A549 (cell line): ENCODE measurements around the gene SLC35A1. TPM values are rescaled to one million over a fixed set of nuclear protein-coding genes. Genes with fewer than 3 reads are reported as not detected.

Experiments
- ATAC-seq, 2 experiments: fragments of 200-7000 bp in 1 of 2; fragments of >200 bp in 1 of 2; cut with Nextera tagmentation in 1 of 2; cut with Tn5 transposase in 1 of 2; 3 replicates each; pipeline versions ENCODE4 v1.8.0 to v1.9.1; 2018 to 2020; ENCODE audit warnings: mild to moderate bottlenecking in 1 of 2, moderate library complexity in 1 of 2
- CTCF ChIA-PET: fragments of 300-600 bp; sonication (Branson Sonifier 250); formaldehyde crosslinking; extraction: SDS; loops from one replicate; lab custom pipeline; 2021; ENCODE audit warnings: antibody characterized with exemption, inconsistent platforms; lab: Yijun Ruan, JAX
- POLR2A ChIA-PET: fragments of 350-600 bp; formaldehyde crosslinking; extraction: SDS; loops from one replicate; lab custom pipeline; 2021; ENCODE audit warnings: antibody characterized with exemption, inconsistent platforms; lab: Yijun Ruan, JAX
- DNase-seq, 2 experiments: peaks; one replicate each; pipeline versions ENCODE4 v3.0.0 to v3.0.0-alpha.2; 2011 to 2016; ENCODE audit warnings: low read depth in 1 of 2, low spot score in 1 of 2
- FAIRE-seq: peaks from 2 replicates; lab custom pipeline; 2011; peaks lifted over from hg19 to GRCh38; lab: Jason Lieb, UNC
- H3K27ac ChIP-seq, 2 experiments: fragments of >200 bp; sonication (Bioruptor Twin); formaldehyde crosslinking; 3 replicates each; pipeline ENCODE4 v1.5.1; 2016 to 2017
- H3K4me1 ChIP-seq: fragments of >200 bp; sonication (Bioruptor Twin); formaldehyde crosslinking; 3 replicates; pipeline ENCODE4 v1.6.1; 2016
- H3K4me2 ChIP-seq: fragments of >200 bp; sonication (Bioruptor Twin); formaldehyde crosslinking; 3 replicates; pipeline ENCODE4 v1.6.1; 2016
- H3K4me3 ChIP-seq: fragments of >200 bp; sonication (Bioruptor Twin); formaldehyde crosslinking; 3 replicates; pipeline ENCODE4 v1.5.1; 2016
- H3K9me3 ChIP-seq: fragments of >200 bp; sonication (Bioruptor Twin); formaldehyde crosslinking; 3 replicates; pipeline ENCODE4 v1.6.1; 2016
- ATOH8 ChIP-seq: fragments of 250-450 bp; sonication (Bioruptor Pico); IDR thresholded peaks from 2 replicates; pipeline ENCODE4 v1.5.0; 2020; ENCODE audit warnings: low read depth, mild to moderate bottlenecking, moderate library complexity
- BCL3 ChIP-seq: fragments of >200 bp; sonication (Bioruptor Twin); formaldehyde crosslinking; IDR thresholded peaks from 3 replicates; pipeline ENCODE4 v1.6.1; 2016
- BHLHE40 ChIP-seq: IDR thresholded peaks from 2 replicates; pipeline ENCODE4 v1.6.1; 2012; ENCODE audit warnings: low read depth, low read length, inconsistent platforms
- E2F6 ChIP-seq: IDR thresholded peaks from 2 replicates; pipeline ENCODE4 v1.6.1; 2012; ENCODE audit warnings: low read depth, borderline replicate concordance
- EHMT2 ChIP-seq: fragments of 200-600 bp; sonication (generic); IDR thresholded peaks from 2 replicates; pipeline ENCODE4 v1.6.1; 2016; ENCODE audit warnings: antibody characterized with exemption, low read depth, mild to moderate bottlenecking, moderate library complexity
- ELK1 ChIP-seq: fragments of 150-350 bp; IDR thresholded peaks from 2 replicates; pipeline ENCODE4 v1.6.1; 2014; ENCODE audit warnings: low read depth, mild to moderate bottlenecking, low read length
- ESRRA ChIP-seq: fragments of 150-350 bp; IDR thresholded peaks from 2 replicates; pipeline ENCODE4 v1.6.1; 2014; ENCODE audit warnings: mild to moderate bottlenecking, low read length, borderline replicate concordance
- HMGXB4 ChIP-seq: fragments of 250-450 bp; sonication (Bioruptor Pico); IDR thresholded peaks from 2 replicates; pipeline ENCODE4 v1.5.0; 2021; ENCODE audit warnings: mild to moderate bottlenecking, moderate library complexity, borderline replicate concordance
- HOXA7 ChIP-seq: fragments of 250-450 bp; sonication (Bioruptor Pico); IDR thresholded peaks from 2 replicates; pipeline ENCODE4 v1.5.0; 2020; ENCODE audit warnings: mild to moderate bottlenecking, moderate library complexity
- HOXB5 ChIP-seq: fragments of 250-450 bp; sonication (Bioruptor Pico); IDR thresholded peaks from 2 replicates; pipeline ENCODE4 v1.5.0; 2020; ENCODE audit warnings: mild to moderate bottlenecking, moderate library complexity
- KDM5A ChIP-seq: fragments of 200-600 bp; sonication (generic); IDR thresholded peaks from 2 replicates; pipeline ENCODE4 v1.6.1; 2016; ENCODE audit warnings: antibody characterized with exemption, mild to moderate bottlenecking
- MAFK ChIP-seq: fragments of 450-650 bp; IDR thresholded peaks from 2 replicates; pipeline ENCODE4 v1.6.1; 2014; ENCODE audit not compliant: partially characterized antibody
- MAZ ChIP-seq: fragments of 150-350 bp; IDR thresholded peaks from 2 replicates; pipeline ENCODE4 v1.6.1; 2014; ENCODE audit warnings: antibody characterized with exemption, low read depth, low read length, borderline replicate concordance
- MYC ChIP-seq: IDR thresholded peaks from 2 replicates; pipeline ENCODE4 v1.6.1; 2012; ENCODE audit warnings: mild to moderate bottlenecking, inconsistent platforms, low read length, improper control_type of control experiment, borderline replicate concordance
- NFE2L2 ChIP-seq: fragments of 150-350 bp; conservative IDR thresholded peaks from 2 replicates; pipeline ENCODE4 v1.6.1; 2014; ENCODE audit warnings: low read length
- NPAS2 ChIP-seq: fragments of 250-450 bp; sonication (Bioruptor Pico); IDR thresholded peaks from 2 replicates; pipeline ENCODE4 v1.8.0; 2022; ENCODE audit warnings: mild to moderate bottlenecking, moderate library complexity, borderline replicate concordance
- NR3C1 ChIP-seq: fragments of >200 bp; sonication (Bioruptor Twin); formaldehyde crosslinking; IDR thresholded peaks from 3 replicates; pipeline ENCODE4 v1.6.1; 2017
- POLR2A ChIP-seq: IDR thresholded peaks from 2 replicates; pipeline ENCODE4 v1.6.1; 2012; ENCODE audit warnings: mild to moderate bottlenecking, low read length
- SMC3 ChIP-seq: fragments of >200 bp; sonication (Bioruptor Twin); formaldehyde crosslinking; IDR thresholded peaks from 3 replicates; pipeline ENCODE4 v1.6.1; 2018; ENCODE audit warnings: inconsistent platforms
- SREBF2 ChIP-seq: fragments of 450-650 bp; IDR thresholded peaks from 2 replicates; pipeline ENCODE4 v1.6.1; 2014; ENCODE audit warnings: mild to moderate bottlenecking, moderate library complexity
- TP53 ChIP-seq: fragments of 250-450 bp; sonication (Bioruptor Pico); IDR thresholded peaks from 2 replicates; pipeline ENCODE4 v1.5.0; 2021; ENCODE audit warnings: mild to moderate bottlenecking, moderate library complexity
- USF2 ChIP-seq: fragments of 450-650 bp; IDR thresholded peaks from 2 replicates; pipeline ENCODE4 v1.6.1; 2014; ENCODE audit warnings: antibody characterized with exemption
- ZC3H11A ChIP-seq: fragments of 450-650 bp; IDR thresholded peaks from 2 replicates; pipeline ENCODE4 v1.6.1; 2014; ENCODE audit warnings: antibody characterized with exemption, mild to moderate bottlenecking
- ZFP36 ChIP-seq: fragments of 450-650 bp; IDR thresholded peaks from 2 replicates; pipeline ENCODE4 v1.6.1; 2014; ENCODE audit warnings: borderline replicate concordance; ENCODE audit not compliant: partially characterized antibody
- ZNF302 ChIP-seq: fragments of 250-450 bp; sonication (Bioruptor Pico); IDR thresholded peaks from 2 replicates; pipeline ENCODE4 v1.9.0; 2021; ENCODE audit warnings: inconsistent platforms, mild to moderate bottlenecking, moderate library complexity
- ZSCAN20 ChIP-seq: fragments of 250-450 bp; sonication (Bioruptor Pico); IDR thresholded peaks from 2 replicates; pipeline ENCODE4 v1.8.0; 2022; ENCODE audit warnings: mild to moderate bottlenecking, moderate library complexity
- WGBS: methylation state at CpG from one replicate; pipeline ENCODE4 v1.1.6; 2017; ENCODE audit errors: missing lambda C conversion rate; 5-methylcytosine and 5-hydroxymethylcytosine counted together
- polyA plus RNA-seq, 4 experiments: library from polyadenylated mRNA; depleted of rRNA in 3 of 4; stranded (reverse); fragments of >200 nt; fragmentation: RNase III in 1 of 4; extraction: RNeasy Plus Mini Kit Qiagen cat#74134 plus additional on column Dnase treatment in 1 of 4; gene quantifications; 2 replicates in 3 of 4; 3 replicates in 1 of 4; pipeline ENCODE4 v1.2.3, GENCODE V29; 2011 to 2017

The SLC35A1 gene
- polyA plus RNA-seq, 2 of the 4 experiments (the other 2 are of a cell fraction) = 13.5 to 23.7 TPM

- no peak overlapping the region for H3K4me2 ChIP-seq
- DNase-seq = no peak
- ATAC-seq = no peak
- POLR2A ChIA-PET = no interaction called here
- H3K27ac ChIP-seq = no peak overlapping the region
- TF ChIP-seq ZFP36 = no peak
- TF ChIP-seq BHLHE40 = no peak
- no peak for TF ChIP-seq NR3C1
- no peak for TF ChIP-seq ELK1
- TF ChIP-seq E2F6 = no peak
- TF ChIP-seq NFE2L2 = no peak
- TF ChIP-seq HMGXB4 (CRISPR knock-in tag) = no peak
- no peak for TF ChIP-seq HOXA7 (CRISPR knock-in tag)
- no peak for TF ChIP-seq NPAS2 (CRISPR knock-in tag)
- no peak for TF ChIP-seq ATOH8 (CRISPR knock-in tag)
- TF ChIP-seq HOXB5 (CRISPR knock-in tag) = no peak
- TF ChIP-seq BCL3 = no peak
- no peak for TF ChIP-seq EHMT2
- no peak for TF ChIP-seq MAFK
- no peak for TF ChIP-seq SMC3
- no peak for TF ChIP-seq ESRRA
- TF ChIP-seq ZNF302 (CRISPR knock-in tag) = no peak
- WGBS = 86% methylated on average over 1 of the region's 1 CpG
- CTCF ChIA-PET = interaction anchor here (0.6 kb wide), 1 partner anchor 910 kb away, joined by 3 read pairs; no protein-coding TSS in a partner anchor
- H3K9me3 ChIP-seq = no peaks in the 10 kb centered on the region
- H3K4me3 ChIP-seq = no peak overlapping the region
- 0 out of 3 replicates have a peak, but pooled peaks cover 5% of the 10 kb centered on the region for H3K4me1 ChIP-seq
- no peak for FAIRE-seq
Measured at GRCh38 chr6:87504441-87504840, 31.7 kb downstream of the SLC35A1 start.

GRCh38 chr6:87514831-87515230 lies 42.1 kb downstream of the SLC35A1 start:
- no peak overlapping the region for H3K27ac ChIP-seq
- FAIRE-seq = no peak
- no peak for ATAC-seq
- no peak overlapping the region for H3K4me2 ChIP-seq
- H3K4me3 ChIP-seq = no peak overlapping the region
- WGBS = 87% methylated on average over 2 of the region's 2 CpGs
- POLR2A ChIA-PET = interaction anchor here (0.7 kb wide), 1 partner anchor 20 kb away, joined by 4 read pairs; no protein-coding TSS in a partner anchor
- no peak for TF ChIP-seq HOXA7 (CRISPR knock-in tag)
- TF ChIP-seq USF2 = no peak
- no peak for TF ChIP-seq MAFK
- no peak for TF ChIP-seq ESRRA
- no peak for TF ChIP-seq BCL3
- no peak for TF ChIP-seq MYC
- no peak for TF ChIP-seq POLR2A
- no peak for TF ChIP-seq NPAS2 (CRISPR knock-in tag)
- no peak for TF ChIP-seq SREBF2
- no peak for TF ChIP-seq MAZ
- no peak for TF ChIP-seq ZC3H11A
- TF ChIP-seq TP53 = no peak
- TF ChIP-seq ATOH8 (CRISPR knock-in tag) = no peak
- TF ChIP-seq ZSCAN20 (CRISPR knock-in tag) = no peak
- no peak for TF ChIP-seq KDM5A
- DNase-seq = no peak
- CTCF ChIA-PET = interaction anchor here (1.1 kb wide), 1 partner anchor 374 kb away, joined by 3 read pairs; no protein-coding TSS in a partner anchor
- no peaks in the 10 kb centered on the region for H3K9me3 ChIP-seq
- H3K4me1 ChIP-seq = no peaks in the 10 kb centered on the region
